G401 (cell line): ENCODE measurements around the gene PCDHB16. TPM values are rescaled to one million over a fixed set of nuclear protein-coding genes. Genes with fewer than 3 reads are reported as not detected.
"Not testable (repeated sequence)": the region's sequence is repeated elsewhere in the genome, so short reads cannot be mapped to it uniquely, and the experiment has no call there.

Experiments
- DNase-seq: peaks from one replicate; pipeline ENCODE4 v3.0.0-alpha.2; 2015; ENCODE audit warnings: low spot score
- in situ Hi-C: cut with HindIII; loops from 2 replicates; pipeline ENCODE4 v1.10.0; 2016; ENCODE audit warnings: low sequenced_read_pairs, mixed read lengths
- total RNA-seq: library from RNA; depleted of rRNA; stranded (reverse); fragments of >200 nt; shearing (Covaris generic); gene quantifications from 2 replicates; pipeline ENCODE4 v1.2.3, GENCODE V29; 2014; rRNA removed

Gene PCDHB16
- total RNA-seq, 1 experiment from 2014 or later: 1.3 TPM

DNA sequence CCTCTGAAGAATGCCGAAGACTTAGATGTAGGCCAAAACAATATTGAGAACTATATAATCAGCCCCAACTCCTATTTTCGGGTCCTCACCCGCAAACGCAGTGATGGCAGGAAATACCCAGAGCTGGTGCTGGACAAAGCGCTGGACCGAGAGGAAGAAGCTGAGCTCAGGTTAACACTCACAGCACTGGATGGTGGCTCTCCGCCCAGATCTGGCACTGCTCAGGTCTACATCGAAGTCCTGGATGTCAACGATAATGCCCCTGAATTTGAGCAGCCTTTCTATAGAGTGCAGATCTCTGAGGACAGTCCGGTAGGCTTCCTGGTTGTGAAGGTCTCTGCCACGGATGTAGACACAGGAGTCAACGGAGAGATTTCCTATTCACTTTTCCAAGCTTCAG is 32.4 kb downstream of the PCDHB16 start:
- in situ Hi-C loops, DNase-seq: not testable (repeated sequence)

GRCh38 chr5:141215504-141215903 is 33.3 kb downstream of the PCDHB16 start:
- DNase-seq, in situ Hi-C loops: not testable (repeated sequence)

DNA sequence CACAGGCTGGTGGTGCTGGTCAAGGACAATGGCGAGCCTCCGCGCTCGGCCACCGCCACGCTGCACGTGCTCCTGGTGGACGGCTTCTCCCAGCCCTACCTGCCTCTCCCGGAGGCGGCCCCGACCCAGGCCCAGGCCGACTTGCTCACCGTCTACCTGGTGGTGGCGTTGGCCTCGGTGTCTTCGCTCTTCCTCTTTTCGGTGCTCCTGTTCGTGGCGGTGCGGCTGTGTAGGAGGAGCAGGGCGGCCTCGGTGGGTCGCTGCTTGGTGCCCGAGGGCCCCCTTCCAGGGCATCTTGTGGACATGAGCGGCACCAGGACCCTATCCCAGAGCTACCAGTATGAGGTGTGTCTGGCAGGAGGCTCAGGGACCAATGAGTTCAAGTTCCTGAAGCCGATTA is 33.8 kb downstream of the PCDHB16 start:
- in situ Hi-C loops: not testable (repeated sequence)

GRCh38 chr5:141223112-141223783 is 41.1 kb downstream of the PCDHB16 start, which contains the start of gene PCDHB14:
Gene PCDHB14, plus strand, starts transcription at chr5:141223343. Its CDS starts 163 bp downstream, at chr5:141223506.
- in situ Hi-C loops: no loop called here
- DNase-seq: peak; percentile 58

More for the DNA sequence above, 33.8 kb downstream of the PCDHB16 start:
- not testable (repeated sequence) for DNase-seq

GRCh38 chr5:141224844-141225243 is 42.7 kb downstream of the PCDHB16 start:
- in situ Hi-C loops, DNase-seq: not testable (repeated sequence)

GRCh38 chr5:141225421-141225820 is 43.2 kb downstream of the PCDHB16 start:
- in situ Hi-C loops, DNase-seq: not testable (repeated sequence)

DNA sequence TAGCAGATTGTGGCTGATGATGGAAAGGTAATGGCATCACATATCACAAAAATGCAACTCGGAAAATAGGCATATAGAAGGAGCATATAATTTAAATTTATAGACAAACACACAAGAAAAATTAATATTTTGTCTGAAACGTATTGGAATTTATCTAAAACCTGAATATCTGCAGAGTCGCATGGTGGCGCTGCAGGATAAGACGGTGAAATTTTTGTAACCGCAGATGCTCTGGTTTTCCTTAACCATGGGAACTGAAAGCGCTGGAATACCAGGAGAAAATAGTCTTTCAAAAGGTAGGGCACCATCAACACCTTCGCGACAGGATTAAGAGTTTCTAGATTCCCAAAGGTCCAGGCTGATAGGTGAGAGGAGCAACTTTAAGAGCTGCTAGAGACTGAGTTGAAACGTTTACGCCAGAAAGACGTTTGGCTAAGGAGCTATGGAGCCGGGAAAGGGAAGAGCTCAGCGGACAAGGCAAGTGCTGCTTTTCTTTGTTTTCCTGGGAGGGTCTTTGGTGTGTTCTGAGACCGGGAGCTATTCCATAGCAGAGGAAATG is 52.0 kb downstream of the PCDHB16 start:
- in situ Hi-C loops: no loop called here
- peak; percentile 8 for DNase-seq

Other genes with a start within 250 kb of the PCDHB16 start
- 7.8 and 8.0 TPM in 2 replicates for gene PCDHAC2, start 215.9 kb upstream of the PCDHB16 start, total RNA-seq
- not detected in 2 replicates for gene PCDHB1, start 131.0 kb upstream of the PCDHB16 start, total RNA-seq
- 11.6 and 17.6 TPM in 2 replicates for gene PCDHB2, start 87.8 kb upstream of the PCDHB16 start, total RNA-seq
- gene PCDHB3, start 81.9 kb upstream of the PCDHB16 start, total RNA-seq: 0.92 and 2.4 TPM in 2 replicates
- 0.06 TPM in 1 of 2 replicates, not detected in the other for gene PCDHB4, start 60.6 kb upstream of the PCDHB16 start, total RNA-seq
- not detected in 2 replicates for gene PCDHB5, start 47.2 kb upstream of the PCDHB16 start, total RNA-seq
- not detected in 2 replicates for gene PCDHB6, start 32.3 kb upstream of the PCDHB16 start, total RNA-seq
- gene PCDHB7, start 9.7 kb upstream of the PCDHB16 start, total RNA-seq: not detected in 2 replicates
- gene PCDHB8, start 4.6 kb upstream of the PCDHB16 start, total RNA-seq: 0.10 TPM in 1 of 2 replicates, not detected in the other
- gene PCDHB9, start 4.8 kb downstream of the PCDHB16 start, total RNA-seq: 0.18 and 7.3 TPM in 2 replicates
- 0.44 TPM in 1 of 2 replicates, not detected in the other for gene PCDHB10, start 10.0 kb downstream of the PCDHB16 start, total RNA-seq
- 0.10 and 1.4 TPM in 2 replicates for gene PCDHB11, start 17.2 kb downstream of the PCDHB16 start, total RNA-seq
- gene PCDHB12, start 26.3 kb downstream of the PCDHB16 start, total RNA-seq: not detected in 2 replicates
- not detected in 2 replicates for gene PCDHB13, start 31.5 kb downstream of the PCDHB16 start, total RNA-seq
- gene PCDHB14, start 41.0 kb downstream of the PCDHB16 start, total RNA-seq: 0.27 and 0.55 TPM in 2 replicates
- not detected in 2 replicates for gene PCDHB15, start 63.0 kb downstream of the PCDHB16 start, total RNA-seq
- not detected in 2 replicates for gene SLC25A2, start 121.7 kb downstream of the PCDHB16 start, total RNA-seq
- gene TAF7, start 138.4 kb downstream of the PCDHB16 start, total RNA-seq: 131 and 164 TPM in 2 replicates
- not detected in 2 replicates for gene PCDHGA1, start 148.1 kb downstream of the PCDHB16 start, total RNA-seq
- not detected in 2 replicates for gene PCDHGA2, start 156.4 kb downstream of the PCDHB16 start, total RNA-seq
- gene PCDHGA3, start 161.4 kb downstream of the PCDHB16 start, total RNA-seq: not detected in 2 replicates
- not detected in 2 replicates for gene PCDHGB1, start 167.7 kb downstream of the PCDHB16 start, total RNA-seq
- gene PCDHGA4, start 172.6 kb downstream of the PCDHB16 start, total RNA-seq: 0.06 TPM in 1 of 2 replicates, not detected in the other
- gene PCDHGB2, start 177.6 kb downstream of the PCDHB16 start, total RNA-seq: 0.18 TPM in 1 of 2 replicates, not detected in the other
- gene PCDHGA5, start 181.8 kb downstream of the PCDHB16 start, total RNA-seq: 0.24 TPM in 1 of 2 replicates, not detected in the other
- gene PCDHGB3, start 187.9 kb downstream of the PCDHB16 start, total RNA-seq: not detected in 2 replicates
- 0.92 TPM in 1 of 2 replicates, not detected in the other for gene PCDHGA6, start 191.5 kb downstream of the PCDHB16 start, total RNA-seq
- not detected in 2 replicates for gene PCDHGA7, start 200.4 kb downstream of the PCDHB16 start, total RNA-seq
- not detected in 2 replicates for gene PCDHGB4, start 205.3 kb downstream of the PCDHB16 start, total RNA-seq
- gene PCDHGA8, start 210.2 kb downstream of the PCDHB16 start, total RNA-seq: not detected in 2 replicates
- not detected in 2 replicates for gene PCDHGB5, start 215.6 kb downstream of the PCDHB16 start, total RNA-seq
- gene PCDHGA9, start 220.4 kb downstream of the PCDHB16 start, total RNA-seq: not detected in 2 replicates
- gene PCDHGB6, start 225.6 kb downstream of the PCDHB16 start, total RNA-seq: not detected in 2 replicates
- 0.31 and 0.71 TPM in 2 replicates for gene PCDHGA10, start 230.6 kb downstream of the PCDHB16 start, total RNA-seq
- 0.68 TPM in 1 of 2 replicates, not detected in the other for gene PCDHGB7, start 235.3 kb downstream of the PCDHB16 start, total RNA-seq
- not detected in 2 replicates for gene PCDHGA11, start 238.7 kb downstream of the PCDHB16 start, total RNA-seq
- not detected in 2 replicates for gene PCDHGA12, start 248.1 kb downstream of the PCDHB16 start, total RNA-seq